Measurements from ENCODE around the gene PFN3. TPM values are rescaled to one million over a fixed set of nuclear protein-coding genes. Genes with fewer than 3 reads are reported as not detected.

PFN3 gene
- total and polyA plus RNA-seq, 2 of the 13 experiments (the other 11 are each of a cell fraction or from before 2014, with no cell fraction given) = not detected

DNA sequence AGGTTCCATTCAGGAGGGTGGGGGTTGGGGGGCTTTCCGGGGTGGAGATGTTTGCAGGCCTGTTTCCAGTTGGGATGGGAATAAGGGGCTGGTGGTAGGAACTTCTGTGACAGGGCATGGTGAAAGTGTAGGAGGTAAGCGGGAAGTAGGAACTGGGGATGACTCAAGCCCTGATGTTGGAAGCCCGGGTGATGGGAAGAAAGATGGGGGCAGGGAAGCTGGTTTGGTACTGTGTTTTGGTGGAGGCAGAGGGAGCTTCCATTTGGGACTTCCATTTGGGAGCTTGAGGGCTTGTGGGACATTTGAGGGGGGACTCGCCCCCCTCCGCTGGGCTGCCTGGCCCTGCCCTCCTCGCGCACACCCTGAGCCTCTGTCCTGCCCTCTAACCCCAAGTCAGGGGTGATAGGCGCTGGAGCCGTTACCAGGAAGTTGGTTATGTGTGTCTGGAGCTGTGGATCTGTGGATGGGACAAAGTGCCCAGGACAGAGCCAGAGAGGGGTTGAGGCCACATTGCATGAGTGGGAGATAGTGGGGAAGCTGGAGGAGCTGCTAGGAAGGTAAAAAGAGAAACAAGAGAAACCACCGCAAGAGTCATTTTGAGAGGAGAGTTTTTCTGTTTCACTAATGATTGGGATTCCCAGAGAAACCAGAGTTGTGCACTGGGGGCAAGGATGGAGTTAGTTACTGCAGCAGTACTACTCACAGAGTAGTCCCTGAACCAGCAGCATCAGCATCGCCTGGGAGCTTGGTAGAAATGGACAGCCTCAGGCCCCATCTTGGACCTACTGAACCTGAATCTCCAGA is 36.1 kb downstream of the PFN3 start:
- Histone ChIP-seq H3K27me3 (ENCODE audit: control insufficient read depth in 1 of 2, insufficient read depth in 2 of 2, low read length in 2 of 2) (peaks cover 0 to 23% of the 10 kb centered on the region in 2 experiments; a peak in 4 of 5 replicates), H3K9me3 (ENCODE audit: low read length) (no peaks in the 10 kb centered on the region), H2AFZ (ENCODE audit: low read length) (no peak overlapping the region), H3K4me2 (ENCODE audit: low read depth, low read length) (no peak overlapping the region), H4K20me1 (ENCODE audit: insufficient read depth, low read length) (no peaks in the 10 kb centered on the region), H3K9ac (ENCODE audit: insufficient read depth, low read depth, low read length) (no peak overlapping the region), H3K79me2 (ENCODE audit: insufficient read depth, low read length) (no peaks in the 10 kb centered on the region), H3K4me3 (replicated peaks in 1 of 3; ENCODE audit: insufficient read depth in 1 of 3, low read depth in 2 of 3, low read length in 3 of 3) (no peak overlapping the region), H3K36me3 (replicated peaks in 1 of 2; ENCODE audit: control insufficient read depth in 1 of 2, insufficient read depth in 2 of 2, low read length in 2 of 2) (no peaks in the 10 kb centered on the region), H3K27ac (ENCODE audit: extremely low read length, insufficient read depth, low read length) (no peak overlapping the region), H3K4me1 (ENCODE audit: insufficient read depth, low read length) (peaks cover 88% of the 10 kb centered on the region)
- BruUV-seq (replicated peaks) = no TSS peak
- POLR2A ChIA-PET = interaction anchor here (3.0 to 7.9 kb wide), 3 partner anchors 10 to 15 kb away, joined by 12 to 239 read pairs (median 41); partner anchors contain the start of gene LMAN2
- no peak for ATAC-seq
- no peak for FAIRE-seq
- CTCF ChIA-PET (ENCODE audit: low intra/inter-chr PET ratio, low total read pairs) = no interaction called here
- WGBS (ENCODE audit: low lambda C conversion rate) = 76% methylated on average over 10 of the region's 11 CpGs
- intact Hi-C loops (cut with micrococcal nuclease; ENCODE audit: unreplicated experiment) = no loop called here
- TF ChIP-seq ZMYM4 (CRISPR knock-in tag; IDR thresholded peaks at IDR 0.05) (no peak), ZNF737 (CRISPR knock-in tag; IDR thresholded peaks at IDR 0.05; ENCODE audit: borderline replicate concordance) (no peak), THRA (CRISPR knock-in tag; IDR thresholded peaks at IDR 0.05; ENCODE audit: borderline replicate concordance) (no peak), MIER3 (CRISPR knock-in tag; IDR thresholded peaks at IDR 0.05; ENCODE audit: borderline replicate concordance) (no peak), SPEN (CRISPR knock-in tag; IDR thresholded peaks at IDR 0.05; ENCODE audit: low read depth) (no peak), ZSCAN12 (CRISPR knock-in tag; IDR thresholded peaks at IDR 0.05) (no peak), ZBTB42 (CRISPR knock-in tag; IDR thresholded peaks at IDR 0.05) (no peak)
- no peak for DNase-seq (ENCODE audit: low spot score)
- in situ Hi-C loops (cut with HindIII; ENCODE audit: extremely low pct_ligation_motif_present, low pct_unique_long_range_greater_than_20kb) = loop anchor here (5.0 to 25.0 kb wide), 2 partner anchors 52 to 827 kb away; partner anchors contain the start of genes CDHR2, MXD3 and RNF44

All from HepG2 (cell line).